Activated CD4-positive, alpha-beta T cell treated with anti-CD3 and anti-CD28 coated beads, Interleukin-2, amount 10 ng/mL, durations not matched to agents 7 days and 5 days (primary cell): Measurements from ENCODE around the gene POU2F1. TPM values are rescaled to one million over a fixed set of nuclear protein-coding genes. Genes with fewer than 3 reads are reported as not detected.
"Not testable (repeated sequence)": the region's sequence is repeated elsewhere in the genome, so short reads cannot be mapped to it uniquely, and the experiment has no call there.

ENCODE experiments used
- CTCF ChIA-PET: fragments of 350-600 bp; sonication (Branson Sonifier 250); formaldehyde crosslinking; loops from one replicate; lab custom pipeline; 2021; ENCODE audit warnings: antibody characterized with exemption; lab: Charles Lee
- POLR2A ChIA-PET: fragments of 350-600 bp; sonication (Branson Sonifier 250); formaldehyde crosslinking; loops from one replicate; lab custom pipeline; 2021; ENCODE audit warnings: antibody characterized with exemption; lab: Charles Lee
- DNase-seq: peaks from one replicate; pipeline ENCODE4 v3.0.0-alpha.2; 2020
- H3K27ac Mint-ChIP-seq: one replicate; pipeline ENCODE4 v1.8.0; 2021; ENCODE audit warnings: mild to moderate bottlenecking, moderate library complexity, mixed read lengths
- H3K27me3 Mint-ChIP-seq: one replicate; pipeline ENCODE4 v1.8.0; 2021; ENCODE audit warnings: mixed read lengths
- H3K36me3 Mint-ChIP-seq: one replicate; pipeline ENCODE4 v1.8.0; 2021; ENCODE audit warnings: low read depth, mixed read lengths
- H3K4me1 Mint-ChIP-seq: one replicate; pipeline ENCODE4 v1.8.0; 2021; ENCODE audit warnings: mixed read lengths
- H3K4me3 Mint-ChIP-seq: one replicate; pipeline ENCODE4 v1.8.0; 2021; ENCODE audit warnings: mild to moderate bottlenecking, moderate library complexity, mixed read lengths
- H3K9me3 Mint-ChIP-seq: one replicate; pipeline ENCODE4 v1.8.0; 2021; ENCODE audit warnings: mixed read lengths
- total RNA-seq, 2 experiments: library from RNA; stranded (reverse); gene quantifications; one replicate each; pipeline ENCODE4 v1.2.3, GENCODE V29; 2021

Gene POU2F1
- total RNA-seq, 2 experiments from 2014 or later = 22.0 to 22.3 TPM

DNA sequence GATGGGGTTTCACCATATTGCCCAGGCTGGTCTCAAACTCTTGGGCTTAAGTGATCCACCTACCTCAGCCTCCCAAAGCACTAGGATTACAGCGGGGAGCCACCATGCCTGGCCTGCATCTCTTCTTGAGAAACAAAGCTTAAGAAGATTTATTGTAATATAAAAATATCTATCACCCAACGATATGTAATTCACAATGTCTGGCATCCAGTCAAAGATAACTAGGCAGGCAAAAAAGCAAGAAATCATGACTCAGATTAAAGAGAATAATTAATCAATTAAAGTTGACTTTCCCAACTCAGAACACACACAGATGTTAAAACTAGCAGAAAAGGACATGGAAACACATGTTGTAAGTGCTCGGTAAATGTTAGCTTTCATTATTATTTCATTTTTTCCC, 26.5 kb upstream of the POU2F1 start:
- ChIA-PET CTCF (interaction anchor here (1.0 kb wide), 1 partner anchor 19 kb away, joined by 3 read pairs; no protein-coding TSS in a partner anchor), POLR2A (no interaction called here)
- Mint-ChIP-seq H3K27ac (no peak overlapping the region), H3K4me1 (no peaks in the 10 kb centered on the region), H3K36me3 (no peaks in the 10 kb centered on the region), H3K9me3 (peaks cover 2% of the 10 kb centered on the region), H3K4me3 (no peak overlapping the region), H3K27me3 (peaks cover 6% of the 10 kb centered on the region)
- DNase-seq = no peak

DNA sequence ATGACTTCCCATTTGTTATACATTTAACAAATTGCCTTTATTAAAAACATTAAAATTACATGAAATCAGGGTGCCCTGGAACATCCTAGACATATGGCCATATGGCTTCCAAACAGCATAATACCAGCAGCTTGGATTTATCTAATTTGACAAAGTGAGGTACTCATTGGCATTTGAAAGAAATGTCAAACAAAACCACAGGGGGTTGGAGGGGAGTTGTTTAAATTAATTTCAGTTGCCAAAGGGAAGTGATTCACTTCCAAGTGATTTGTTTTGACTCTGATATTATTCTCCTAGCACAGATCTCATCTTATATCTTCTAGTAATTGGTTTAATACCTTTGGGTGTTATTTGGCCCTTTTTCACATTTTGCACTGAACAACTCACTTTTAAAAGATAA, 24.5 kb upstream of the POU2F1 start:
- no peak overlapping the region for H3K4me3 Mint-ChIP-seq

DNA sequence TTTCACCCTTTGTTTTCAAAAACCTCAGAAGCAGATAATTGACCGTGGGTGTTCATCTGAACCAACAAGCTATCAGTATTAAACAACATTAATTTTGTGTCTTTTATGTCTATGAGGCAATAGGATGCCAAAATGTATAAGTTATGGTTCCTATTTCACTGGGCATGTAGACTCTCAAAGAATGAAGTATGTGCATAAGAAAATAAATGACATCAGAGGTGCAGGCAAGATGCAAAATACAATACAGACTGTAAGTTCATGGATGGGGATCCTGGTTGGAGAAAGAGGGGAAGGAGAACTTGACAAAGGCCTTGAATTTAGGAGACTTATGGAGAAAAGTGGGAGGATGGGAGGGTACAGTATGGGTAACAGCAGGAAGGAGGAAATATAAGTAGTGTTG, 23.4 kb upstream of the POU2F1 start:
- no peaks in the 10 kb centered on the region for H3K36me3 Mint-ChIP-seq
- peaks cover 2% of the 10 kb centered on the region for H3K9me3 Mint-ChIP-seq
- peaks cover 2% of the 10 kb centered on the region for H3K27me3 Mint-ChIP-seq
- H3K4me3 Mint-ChIP-seq = no peak overlapping the region
- H3K27ac Mint-ChIP-seq = no peak overlapping the region
- no peaks in the 10 kb centered on the region for H3K4me1 Mint-ChIP-seq
- ChIA-PET CTCF (no interaction called here), POLR2A (no interaction called here)
- no peak for DNase-seq

More for the DNA sequence above, 24.5 kb upstream of the POU2F1 start:
- Mint-ChIP-seq H3K27me3 (peaks cover 3% of the 10 kb centered on the region), H3K4me1 (no peaks in the 10 kb centered on the region), H3K36me3 (no peaks in the 10 kb centered on the region), H3K27ac (no peak overlapping the region), H3K9me3 (peaks cover 2% of the 10 kb centered on the region)
- ChIA-PET CTCF (no interaction called here), POLR2A (no interaction called here)
- no peak for DNase-seq

DNA sequence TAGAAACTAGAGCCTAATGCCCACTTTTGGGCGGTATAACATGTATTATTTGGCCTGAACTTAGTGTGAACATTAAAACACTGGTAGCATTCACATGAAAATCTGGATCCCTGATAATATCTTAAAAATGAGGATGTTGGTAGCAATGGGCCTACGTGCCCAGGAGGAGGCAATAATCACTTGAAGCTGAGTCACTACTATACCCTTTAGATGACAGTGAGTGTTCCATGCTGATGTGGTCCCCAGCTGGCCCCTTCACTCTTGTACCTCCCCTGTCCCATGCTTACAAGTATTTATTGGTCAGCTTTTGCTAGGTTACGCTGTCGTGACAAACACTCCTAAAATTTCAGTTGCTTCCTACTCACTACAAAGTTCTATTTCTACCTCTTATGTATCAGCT, 23.0 kb upstream of the POU2F1 start:
- H3K9me3 Mint-ChIP-seq = peaks cover 2% of the 10 kb centered on the region
- H3K27me3 Mint-ChIP-seq = no peaks in the 10 kb centered on the region
- ChIA-PET POLR2A (no interaction called here), CTCF (no interaction called here)
- H3K4me3 Mint-ChIP-seq = no peak overlapping the region
- no peaks in the 10 kb centered on the region for H3K36me3 Mint-ChIP-seq
- no peak overlapping the region for H3K27ac Mint-ChIP-seq
- DNase-seq = no peak
- no peaks in the 10 kb centered on the region for H3K4me1 Mint-ChIP-seq

DNA sequence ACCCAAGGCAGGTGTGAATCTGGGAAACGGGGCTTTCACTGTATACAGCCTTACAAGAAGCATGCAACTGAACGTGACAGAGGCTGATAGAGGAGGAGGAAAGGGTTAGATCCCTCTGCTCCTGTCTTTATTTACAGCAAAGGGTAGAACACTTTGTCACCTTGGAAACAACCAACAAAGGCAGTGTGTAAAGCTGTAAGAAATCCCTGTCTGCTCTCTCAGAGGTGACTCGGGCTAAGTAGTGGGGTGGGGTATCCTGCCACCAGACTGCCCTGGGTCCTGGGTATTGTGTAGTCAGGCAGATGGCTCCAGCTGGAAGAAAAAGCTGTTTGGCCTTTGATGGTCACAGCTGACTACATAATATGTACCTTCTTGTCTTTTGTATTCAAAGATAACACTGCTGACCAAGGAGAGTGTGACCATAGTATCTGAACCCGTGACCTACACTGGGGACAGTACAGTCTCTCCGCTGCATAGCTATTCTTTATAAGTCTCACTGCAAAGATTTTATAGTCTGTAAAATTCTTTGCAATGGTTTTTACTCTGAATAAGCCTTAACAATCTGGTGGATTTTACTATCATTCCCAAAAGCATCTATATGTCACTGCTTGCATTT, 22.1 kb upstream of the POU2F1 start:
- ChIA-PET CTCF (interaction anchor here (1.1 to 1.8 kb wide), 2 partner anchors 19 to 22 kb away, joined by 3 to 4 read pairs; partner anchors contain the start of gene POU2F1), POLR2A (no interaction called here)
- H3K9me3 Mint-ChIP-seq = no peaks in the 10 kb centered on the region
- no peaks in the 10 kb centered on the region for H3K27me3 Mint-ChIP-seq
- no peaks in the 10 kb centered on the region for H3K4me1 Mint-ChIP-seq
- no peak for DNase-seq
- H3K27ac Mint-ChIP-seq = no peak overlapping the region
- H3K4me3 Mint-ChIP-seq = no peak overlapping the region
- H3K36me3 Mint-ChIP-seq = no peaks in the 10 kb centered on the region

DNA sequence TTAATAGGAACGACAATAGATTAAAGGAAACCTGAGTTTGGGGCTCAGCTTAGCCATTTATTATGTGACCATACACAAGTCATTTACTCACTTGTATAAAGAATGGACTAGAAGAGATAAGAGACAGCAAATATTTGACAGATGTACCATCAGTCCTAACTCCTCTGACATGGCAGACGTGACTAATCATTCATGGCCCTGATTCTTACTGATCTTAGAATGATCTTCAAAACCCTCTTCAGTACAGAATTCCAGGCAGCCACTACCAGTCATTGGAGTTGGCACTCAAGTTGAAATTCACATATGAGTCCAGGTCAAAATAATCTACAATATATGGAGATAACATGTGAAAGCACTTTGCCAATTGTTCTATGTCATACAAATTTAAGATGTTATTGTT, 21.0 kb upstream of the POU2F1 start:
- ChIA-PET CTCF (interaction anchor here (0.6 to 1.8 kb wide), 3 partner anchors 18 to 95 kb away, joined by 3 to 4 read pairs (median 3); partner anchors contain the start of gene POU2F1), POLR2A (no interaction called here)
- H3K27ac Mint-ChIP-seq = no peak overlapping the region
- H3K27me3 Mint-ChIP-seq = no peaks in the 10 kb centered on the region
- H3K4me3 Mint-ChIP-seq = no peak overlapping the region
- no peaks in the 10 kb centered on the region for H3K9me3 Mint-ChIP-seq
- no peak for DNase-seq
- no peaks in the 10 kb centered on the region for H3K4me1 Mint-ChIP-seq
- no peaks in the 10 kb centered on the region for H3K36me3 Mint-ChIP-seq

DNA sequence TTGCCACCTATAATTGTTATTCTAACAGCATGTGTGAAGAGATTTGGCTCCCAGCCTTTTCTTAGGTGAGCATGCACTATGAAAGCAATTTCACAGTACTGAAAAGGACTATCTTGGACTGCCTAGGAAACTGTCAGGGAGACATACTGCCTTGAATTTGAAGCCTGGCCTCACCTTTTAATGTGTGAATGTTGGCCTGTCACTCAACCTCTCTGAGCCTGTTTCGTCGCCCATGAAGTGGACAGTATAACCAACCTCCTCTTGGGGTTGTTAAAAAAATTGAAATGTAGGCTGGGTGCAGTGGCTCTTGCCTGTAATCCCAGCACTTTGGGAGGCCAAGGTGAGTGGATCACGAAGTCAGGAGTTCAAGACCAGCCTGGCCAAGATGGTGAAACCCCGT, 20.4 kb upstream of the POU2F1 start:
- no peak overlapping the region for H3K4me3 Mint-ChIP-seq
- peaks cover under 1% of the 10 kb centered on the region for H3K9me3 Mint-ChIP-seq
- no peak for DNase-seq
- H3K27me3 Mint-ChIP-seq = no peaks in the 10 kb centered on the region
- H3K36me3 Mint-ChIP-seq = no peaks in the 10 kb centered on the region
- no peak overlapping the region for H3K27ac Mint-ChIP-seq
- POLR2A ChIA-PET = no interaction called here
- CTCF ChIA-PET = interaction anchor here (0.9 to 1.8 kb wide), 3 partner anchors 10 to 359 kb away, joined by 3 read pairs; no protein-coding TSS in a partner anchor
- no peaks in the 10 kb centered on the region for H3K4me1 Mint-ChIP-seq

DNA sequence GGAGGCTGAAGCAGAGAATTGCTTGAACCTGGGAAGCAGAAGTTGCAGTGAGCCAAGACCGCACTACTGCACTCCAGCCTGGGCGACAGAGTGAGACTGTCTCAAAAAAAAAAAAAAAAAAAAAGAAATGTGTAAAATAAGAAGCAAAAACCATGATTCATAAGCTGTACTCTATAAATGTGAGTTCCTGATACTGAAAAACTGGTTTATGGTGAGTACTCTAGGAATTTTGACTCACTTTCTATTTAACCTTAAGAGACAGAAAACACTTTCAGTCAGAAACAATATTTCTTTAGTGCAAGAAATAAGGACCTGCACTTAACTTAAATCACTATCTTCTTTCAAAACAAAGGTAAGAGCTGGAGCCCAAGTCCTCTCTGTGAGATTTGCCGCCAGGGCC, 19.9 kb upstream of the POU2F1 start:
- Mint-ChIP-seq H3K27ac (no peak overlapping the region), H3K36me3 (no peaks in the 10 kb centered on the region), H3K27me3 (no peaks in the 10 kb centered on the region), H3K4me3 (no peak overlapping the region), H3K4me1 (no peaks in the 10 kb centered on the region), H3K9me3 (peaks cover 5% of the 10 kb centered on the region)
- ChIA-PET POLR2A (no interaction called here), CTCF (interaction anchor here (0.9 to 1.3 kb wide), 2 partner anchors 10 to 358 kb away, joined by 3 read pairs; no protein-coding TSS in a partner anchor)
- no peak for DNase-seq

DNA sequence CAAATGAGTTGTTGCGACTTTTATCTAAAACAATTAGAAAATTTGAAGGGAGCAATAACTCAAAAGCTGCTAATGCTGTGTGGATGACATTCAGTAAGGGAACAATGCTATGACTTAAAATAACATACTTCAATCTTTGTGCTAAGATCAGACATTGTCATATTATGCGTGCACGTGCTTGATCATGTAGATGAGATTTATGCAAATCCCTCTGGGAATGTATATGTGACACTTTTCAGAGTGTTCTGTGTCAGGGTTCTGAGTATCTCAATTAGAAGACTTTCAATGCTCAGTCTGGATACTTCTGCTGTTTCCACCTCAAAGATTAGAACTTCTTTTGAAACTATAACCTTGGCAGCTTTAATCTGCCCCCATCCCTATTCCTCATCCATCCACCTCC, 18.6 kb upstream of the POU2F1 start:
- ChIA-PET CTCF (no interaction called here), POLR2A (no interaction called here)
- Mint-ChIP-seq H3K36me3 (no peaks in the 10 kb centered on the region), H3K27me3 (peaks cover 2% of the 10 kb centered on the region), H3K27ac (no peak overlapping the region), H3K4me1 (no peaks in the 10 kb centered on the region), H3K4me3 (no peak overlapping the region), H3K9me3 (peaks cover 5% of the 10 kb centered on the region)
- no peak for DNase-seq

DNA sequence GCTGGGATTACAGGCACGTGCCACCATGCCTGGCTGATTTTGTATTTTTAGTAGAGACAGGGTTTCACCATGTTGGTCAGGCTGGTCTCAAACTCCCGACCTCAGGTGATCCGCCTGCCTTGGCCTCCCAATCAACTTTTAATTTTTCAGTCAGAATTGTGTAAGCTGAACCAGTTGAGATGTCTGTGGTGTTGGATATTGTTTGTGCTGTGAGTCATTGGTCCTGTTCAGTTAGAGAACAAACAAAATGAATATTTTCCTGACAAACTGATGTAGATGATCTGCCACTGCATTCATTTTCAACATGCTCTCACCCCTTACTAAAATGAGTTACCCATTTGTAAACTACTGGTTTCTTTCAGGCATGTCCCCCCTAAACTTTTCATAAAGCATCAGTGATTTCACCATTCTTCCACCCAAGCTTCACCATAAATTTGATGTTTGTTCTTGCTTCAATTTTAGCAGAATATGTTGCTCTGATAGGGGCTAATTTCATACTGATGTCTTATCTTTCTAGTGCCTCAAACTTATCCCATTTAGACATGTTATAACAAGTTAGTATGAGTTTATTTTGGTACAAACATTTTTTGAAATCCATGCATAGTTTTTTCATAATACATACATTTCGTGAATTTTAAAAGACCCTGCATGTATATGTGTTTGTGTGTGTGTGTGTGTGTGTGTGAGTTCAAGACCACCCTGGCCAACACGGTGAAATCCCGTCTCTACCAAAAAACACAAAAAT, 15.2 kb upstream of the POU2F1 start:
- CTCF ChIA-PET = interaction anchor here (1.2 kb wide), 1 partner anchor 15 kb away, joined by 4 read pairs; no protein-coding TSS in a partner anchor
- DNase-seq, H3K36me3 Mint-ChIP-seq, H3K4me3 Mint-ChIP-seq, H3K27me3 Mint-ChIP-seq, H3K27ac Mint-ChIP-seq, POLR2A ChIA-PET, H3K4me1 Mint-ChIP-seq: not testable (repeated sequence)
- H3K9me3 Mint-ChIP-seq = peaks cover 24% of the 10 kb centered on the region

DNA sequence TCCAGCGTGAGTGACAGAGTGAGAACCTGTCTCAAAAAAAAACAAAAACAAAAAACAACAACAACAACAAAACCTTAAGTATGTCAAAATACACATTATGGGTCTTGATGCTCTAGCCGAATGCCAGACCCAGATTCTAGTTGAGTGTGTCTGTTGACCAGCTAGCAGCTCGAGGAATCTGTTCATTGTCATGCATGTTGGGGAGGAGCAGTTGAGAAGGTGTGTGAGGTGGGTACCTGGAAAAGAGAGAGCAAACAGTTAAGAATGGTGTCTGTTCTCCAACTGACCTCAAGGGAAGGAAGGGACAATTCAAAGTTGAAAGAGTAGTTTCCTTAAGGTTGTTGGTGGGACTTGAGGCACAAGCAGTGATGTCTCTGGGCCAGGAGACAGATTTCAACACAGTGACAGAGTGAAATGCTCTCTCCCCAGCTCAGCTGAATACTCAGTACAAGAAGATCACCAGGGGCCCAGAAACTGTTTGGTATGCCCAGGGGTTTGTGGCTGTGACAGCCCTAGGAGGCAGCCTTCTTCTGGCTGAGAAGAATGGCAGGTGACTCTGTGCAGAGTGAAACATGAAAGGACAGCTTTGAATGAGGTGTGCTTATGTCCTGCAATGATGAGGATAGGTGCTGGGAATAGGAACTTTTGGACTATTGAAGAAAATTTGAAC, 14.4 kb upstream of the POU2F1 start:
- no peak for DNase-seq

DNA sequence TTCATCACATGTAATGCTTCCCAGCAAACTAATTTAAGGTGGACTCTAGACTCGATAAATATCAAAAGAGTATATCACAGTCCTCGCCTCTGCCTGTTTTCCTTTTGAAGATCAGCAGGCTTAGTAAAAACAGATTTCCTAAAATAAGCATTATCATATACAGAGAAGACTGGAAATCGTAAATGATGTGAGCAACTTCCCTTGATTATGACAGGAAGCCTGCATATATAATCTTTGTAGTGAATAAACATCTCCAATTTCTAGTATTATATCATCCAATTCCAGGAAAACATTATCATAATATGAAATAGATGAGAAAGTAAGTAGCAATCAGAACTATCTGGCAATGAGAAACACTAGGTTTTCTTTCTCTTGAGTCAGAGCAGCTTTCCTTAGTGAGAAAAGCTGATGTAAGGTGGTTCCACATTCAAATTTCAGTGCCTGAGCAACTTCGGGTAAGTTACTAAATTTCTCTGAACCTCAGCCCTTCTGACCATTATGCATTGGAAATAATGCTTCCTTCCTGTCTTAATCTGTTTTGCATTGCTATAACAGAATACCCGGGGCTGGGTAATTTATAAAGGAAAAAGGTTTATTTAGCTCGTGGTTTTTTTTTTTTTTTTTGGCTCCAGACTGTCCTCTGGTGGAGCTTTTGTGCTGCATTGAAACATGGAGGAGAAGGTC, 12.6 kb upstream of the POU2F1 start:
- CTCF ChIA-PET = interaction anchor here (0.7 to 1.0 kb wide), 4 partner anchors 25 to 258 kb away, joined by 3 to 5 read pairs (median 3); no protein-coding TSS in a partner anchor
- Mint-ChIP-seq H3K4me3 (no peak overlapping the region), H3K9me3 (peaks cover 27% of the 10 kb centered on the region), H3K27ac (no peak overlapping the region), H3K27me3 (peaks cover 2% of the 10 kb centered on the region), H3K4me1 (peaks cover 8% of the 10 kb centered on the region), H3K36me3 (peaks cover 9% of the 10 kb centered on the region)
- POLR2A ChIA-PET = interaction anchor here (0.6 kb wide), 1 partner anchor 19 kb away, joined by 3 read pairs; no protein-coding TSS in a partner anchor
- DNase-seq = no peak

More for the DNA sequence above, 14.4 kb upstream of the POU2F1 start:
- Mint-ChIP-seq H3K36me3 (peaks cover 9% of the 10 kb centered on the region), H3K27ac (no peak overlapping the region), H3K9me3 (peaks cover 26% of the 10 kb centered on the region), H3K4me1 (peaks cover 6% of the 10 kb centered on the region), H3K4me3 (no peak overlapping the region), H3K27me3 (peaks cover 2% of the 10 kb centered on the region)
- ChIA-PET CTCF (interaction anchor here (1.2 kb wide), 1 partner anchor 14 kb away, joined by 4 read pairs; no protein-coding TSS in a partner anchor), POLR2A (no interaction called here)
